GM21367 (cell line): ENCODE results near the gene DOCK2.
A peak's percentile ranks its signal among the peaks of the same experiment; 100 is the strongest.
"Not testable (repeated sequence)": the region's sequence is repeated elsewhere in the genome, so short reads cannot be mapped to it uniquely, and the experiment has no call there.

ENCODE experiments used
- ATAC-seq: cut with Tn5 transposase; IDR thresholded peaks from one replicate; pipeline ENCODE4 v1.9.1; 2021; ENCODE audit not compliant: unreplicated experiment

The DOCK2 gene

GRCh38 chr5:169781420-169782345, 144.6 kb downstream of the DOCK2 start:
- ATAC-seq, result no peak

DNA sequence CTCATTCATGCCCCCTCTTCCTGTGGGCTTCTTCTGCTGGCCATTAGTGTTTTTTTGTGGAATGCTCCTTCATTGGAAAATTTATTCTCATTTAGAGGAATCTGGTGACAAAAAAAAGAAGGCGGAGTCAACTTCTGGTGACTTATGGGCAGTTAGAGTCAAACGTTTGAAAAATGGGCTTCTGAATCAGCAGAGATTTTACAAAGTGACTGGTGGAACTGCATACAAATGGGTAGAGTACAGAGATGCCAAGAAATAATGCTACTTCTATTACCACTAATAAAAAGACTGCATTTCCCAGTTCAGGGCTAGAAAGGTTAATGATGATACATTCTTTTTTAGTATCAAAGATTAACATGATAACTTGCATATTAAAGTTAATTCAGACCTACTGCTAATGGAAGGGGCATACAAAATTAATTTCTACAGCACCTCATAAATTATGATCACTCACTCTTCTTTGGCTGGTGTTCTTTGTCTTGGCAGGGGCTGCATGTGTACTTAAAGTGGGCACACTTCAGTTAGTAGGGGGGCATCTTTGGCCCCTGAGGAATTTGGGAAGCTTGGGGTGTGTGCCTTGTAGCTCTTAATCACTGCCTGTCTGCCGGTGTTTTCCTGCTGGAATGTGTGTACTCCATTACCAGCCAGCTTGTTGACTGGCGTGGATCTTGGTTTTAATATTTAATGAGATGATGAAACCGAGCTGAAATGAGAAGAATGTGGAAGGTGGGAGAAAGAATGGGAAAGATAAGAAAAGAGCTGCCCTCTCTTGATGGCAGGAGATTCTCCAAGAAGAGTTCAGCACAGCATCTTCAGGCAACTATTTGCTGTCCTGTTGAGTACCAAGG, 148.9 kb downstream of the DOCK2 start:
- no peak for ATAC-seq

DNA sequence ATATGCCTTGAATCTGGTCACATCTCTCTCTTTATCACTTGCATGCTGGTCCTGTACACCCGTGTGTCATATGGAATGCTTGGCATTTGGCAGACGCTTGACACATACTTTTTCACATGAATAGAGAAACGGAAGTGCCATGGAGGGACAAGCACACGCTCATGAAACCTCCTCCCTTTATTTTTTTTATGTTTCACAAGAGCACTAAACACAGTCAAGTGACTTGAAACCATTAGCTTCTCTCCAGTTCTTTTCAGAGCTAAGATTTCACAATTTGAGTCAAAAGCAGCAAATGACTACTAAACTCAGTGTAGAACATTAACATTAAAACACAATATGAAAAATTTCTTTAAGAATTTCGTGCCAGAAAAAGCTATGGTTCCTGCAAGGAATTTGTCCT, 151.1 kb downstream of the DOCK2 start:
- ATAC-seq, result no peak

DNA sequence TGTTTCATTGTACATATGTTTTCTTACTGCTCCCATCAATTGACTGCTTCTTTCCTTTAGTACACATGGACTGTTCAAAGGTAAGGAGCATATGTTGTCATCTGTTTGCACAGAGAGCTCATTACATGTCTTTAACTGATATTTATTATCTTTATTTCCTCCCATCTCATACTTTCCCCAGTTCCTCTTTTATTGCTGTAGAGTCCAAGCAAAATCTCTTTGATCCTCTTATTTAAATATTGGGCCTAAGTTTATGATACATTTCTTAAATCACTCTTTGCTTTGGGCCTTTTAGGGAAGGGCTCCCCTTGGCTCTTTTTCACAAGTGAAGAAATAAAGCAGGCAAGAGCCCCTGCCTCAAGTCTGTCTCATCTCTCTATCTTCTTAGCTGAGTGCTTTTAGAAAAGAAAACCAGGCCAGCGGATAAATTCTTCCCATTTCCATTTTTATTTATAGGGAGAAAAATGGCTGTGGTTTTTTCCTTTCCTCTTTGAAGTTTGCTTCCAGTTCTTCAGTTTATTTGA, 152.4 kb downstream of the DOCK2 start:
- no peak for ATAC-seq

- no peak for ATAC-seq
Observed at GRCh38 chr5:169791251-169791650, 154.2 kb downstream of the DOCK2 start.

GRCh38 chr5:169795338-169795737, 158.3 kb downstream of the DOCK2 start:
- no peak for ATAC-seq

GRCh38 chr5:169796731-169797130, 159.7 kb downstream of the DOCK2 start:
- ATAC-seq, result no peak

DNA sequence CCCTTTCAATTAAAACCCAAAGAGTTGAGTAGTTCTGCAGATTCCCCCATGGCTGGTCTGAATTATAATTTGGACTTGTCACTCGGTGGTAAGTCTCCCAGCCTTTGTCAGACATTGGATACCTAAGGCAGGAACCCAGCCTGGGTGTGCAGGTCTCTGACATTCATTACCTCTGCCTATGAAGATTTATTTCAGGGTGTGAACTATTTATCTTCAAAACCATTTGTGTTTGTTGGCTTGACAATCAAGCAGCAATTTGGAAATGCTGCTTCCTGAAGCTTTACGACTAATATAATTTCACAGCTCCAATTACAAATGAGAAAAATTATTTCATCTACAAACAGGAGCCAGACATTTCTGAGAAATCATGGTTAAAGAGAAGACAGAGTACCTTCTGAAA, 160.5 kb downstream of the DOCK2 start:
- no peak for ATAC-seq

DNA sequence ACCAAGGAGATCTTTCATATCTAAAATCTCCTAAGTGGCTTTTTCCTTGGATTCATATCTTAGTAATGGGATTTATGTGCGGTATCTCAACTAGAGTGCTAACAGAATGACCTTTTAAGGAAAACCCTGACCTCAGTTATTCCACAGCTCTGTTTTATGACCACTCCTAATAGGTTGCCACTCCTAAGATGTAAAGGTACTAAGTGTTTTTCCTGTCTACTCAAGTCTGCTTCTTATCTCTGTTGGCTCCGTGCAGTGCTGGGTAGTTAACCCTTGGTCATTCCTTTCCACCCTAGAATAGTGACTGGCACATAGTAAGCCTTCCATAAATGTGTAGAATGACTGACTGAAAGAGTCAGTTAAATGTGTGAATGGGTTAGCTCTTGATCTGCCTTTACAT, 161.4 kb downstream of the DOCK2 start:
- ATAC-seq, result no peak

DNA sequence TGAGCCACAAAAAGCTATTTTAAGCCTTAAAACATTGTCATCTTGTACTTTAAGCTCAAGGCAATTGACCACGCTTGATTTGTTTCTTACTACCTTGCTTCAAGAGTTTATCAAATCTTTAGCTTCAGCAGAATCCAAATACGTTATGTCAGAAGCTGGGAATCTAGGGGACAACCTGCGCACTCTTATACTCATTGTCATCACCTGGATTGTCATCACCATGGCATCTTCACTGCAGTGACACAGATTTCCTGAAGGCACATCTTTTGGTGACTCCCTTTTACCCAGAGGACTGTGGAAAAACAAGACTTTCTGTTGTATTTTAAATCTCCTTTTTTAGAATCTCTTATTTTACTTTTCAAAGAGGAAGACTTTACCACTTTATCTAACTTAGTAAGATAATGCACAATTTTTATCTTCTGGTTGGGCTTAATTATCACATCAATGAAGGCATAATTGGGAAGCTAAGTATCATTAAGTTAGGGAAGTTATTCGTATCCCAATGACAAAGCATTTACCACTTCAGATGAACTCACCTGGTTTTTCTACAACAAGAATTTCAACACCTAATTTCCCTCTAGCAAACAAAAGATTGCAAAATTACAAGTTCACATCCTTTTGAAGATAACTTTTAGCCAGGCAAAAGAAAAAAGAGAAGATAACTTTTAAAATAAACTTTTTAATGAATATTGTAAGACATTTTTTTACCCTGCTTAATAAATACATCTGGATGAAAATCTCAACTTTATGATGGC, 162.0 kb downstream of the DOCK2 start:
- no peak for ATAC-seq

GRCh38 chr5:169801324-169801777, 164.3 kb downstream of the DOCK2 start:
- ATAC-seq, result no peak

- no peak for ATAC-seq
Observed at GRCh38 chr5:169801781-169802180, 164.7 kb downstream of the DOCK2 start.

DNA sequence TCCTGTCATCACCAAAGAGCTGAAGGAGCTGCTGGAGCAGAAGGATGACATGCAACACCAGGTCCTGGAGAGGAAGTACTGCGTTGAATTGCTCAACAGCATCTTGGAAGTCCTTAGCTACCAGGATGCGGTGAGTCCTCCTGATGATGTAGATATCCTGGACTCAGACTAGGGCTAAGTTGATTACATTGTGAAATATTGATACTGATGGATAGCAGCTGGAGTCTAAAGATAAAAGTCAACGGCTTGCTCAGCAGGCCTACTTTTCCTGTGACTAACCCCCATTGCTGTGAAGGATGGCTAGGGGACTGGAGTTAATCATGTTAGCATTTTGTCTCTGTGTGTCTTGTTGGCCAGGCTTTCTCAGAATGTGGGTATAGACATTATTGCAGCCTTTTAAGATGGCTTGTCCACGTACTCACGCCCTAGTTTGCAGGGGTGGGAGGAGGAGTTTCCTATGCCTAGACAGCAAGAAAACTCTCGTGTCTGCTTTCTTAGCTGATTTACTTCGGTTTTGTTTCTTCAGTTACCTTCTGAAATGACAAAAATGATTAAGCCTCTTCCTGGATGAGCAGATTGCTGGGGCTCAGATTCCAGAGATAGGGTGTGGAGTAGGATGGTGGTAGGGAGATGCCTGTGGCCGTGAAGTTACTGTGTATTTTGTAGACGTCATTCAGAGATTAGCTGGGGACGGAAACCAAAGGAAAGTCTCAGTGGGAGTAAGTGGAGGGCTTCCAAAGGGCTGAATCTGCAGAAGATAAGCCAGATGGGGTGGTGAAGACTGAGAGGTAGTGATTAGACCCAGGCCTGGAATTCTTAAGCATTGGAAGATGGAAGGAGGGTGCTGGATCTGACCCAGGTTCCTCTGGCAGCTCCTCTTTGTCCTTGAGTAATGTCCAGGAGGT, 166.3 kb downstream of the DOCK2 start:
- no peak for ATAC-seq

DNA sequence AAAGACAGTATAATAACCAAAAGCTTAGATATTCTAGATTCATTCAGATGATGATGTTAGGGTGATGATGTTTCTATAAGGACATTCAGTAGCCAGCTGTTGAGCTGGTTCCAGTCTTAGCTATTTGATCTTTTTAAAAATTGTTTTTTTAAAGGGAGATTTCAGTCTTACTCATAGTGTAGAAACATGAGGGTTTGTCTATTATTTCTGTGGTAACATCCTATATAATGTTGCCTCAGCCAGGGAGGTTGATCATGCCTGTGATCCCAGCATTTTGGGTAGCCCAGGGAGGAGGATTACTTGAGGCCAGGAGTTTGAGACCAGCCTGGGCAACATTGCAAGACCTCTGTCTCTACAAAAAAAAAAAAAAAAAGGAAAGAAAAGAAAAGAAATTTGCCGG, 167.8 kb downstream of the DOCK2 start:
- no peak for ATAC-seq

GRCh38 chr5:169805527-169805934, 168.5 kb downstream of the DOCK2 start:
- ATAC-seq, result peak; percentile 91

- ATAC-seq, result peak; percentile 43
Observed at GRCh38 chr5:169805937-169806700, 169.0 kb downstream of the DOCK2 start.

- ATAC-seq, result no peak
Observed at GRCh38 chr5:169808118-169808581, 171.1 kb downstream of the DOCK2 start.

- ATAC-seq, result not testable (repeated sequence)
Observed at GRCh38 chr5:169808880-169809279, 171.8 kb downstream of the DOCK2 start.

GRCh38 chr5:169809281-169809680, 172.2 kb downstream of the DOCK2 start:
- no peak for ATAC-seq
